ENCODE data around the gene TAAR8.

DNA sequence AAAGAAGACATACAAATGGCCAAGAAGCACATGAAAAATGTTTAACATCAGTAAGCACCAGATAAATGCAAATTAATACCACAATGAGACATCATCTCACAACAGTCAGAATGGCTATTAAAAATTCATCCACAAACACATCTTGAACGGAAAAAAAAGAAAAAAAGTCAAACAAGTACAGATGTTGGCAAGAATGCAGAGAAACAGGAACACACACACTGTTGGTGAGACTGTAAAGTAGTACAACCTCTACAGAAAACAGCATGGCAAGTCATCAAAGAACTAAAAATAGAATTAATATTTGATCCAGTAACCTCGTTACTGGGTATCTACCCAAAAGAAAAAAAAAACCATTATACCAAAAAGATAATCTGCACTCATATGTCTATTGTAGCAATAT is 46.0 kb upstream of the TAAR8 start:
- TF ChIP-seq GABPA (IDR thresholded peaks at IDR 0.05; ENCODE audit: low read depth), result no peak
- TF ChIP-seq CTCF (IDR thresholded peaks at IDR 0.05), result no peak
- no peak for TF ChIP-seq EZH2phosphoT487 (IDR thresholded peaks at IDR 0.05; ENCODE audit: borderline replicate concordance, low read depth)
- TF ChIP-seq YY1 (IDR thresholded peaks at IDR 0.05; ENCODE audit: low read depth), result no peak
- TF ChIP-seq EP300 (IDR thresholded peaks at IDR 0.05; ENCODE audit: borderline replicate concordance in 1 of 2, low read depth in 1 of 2, low read length in 1 of 2), result no peak
- TF ChIP-seq, protein P1, sequence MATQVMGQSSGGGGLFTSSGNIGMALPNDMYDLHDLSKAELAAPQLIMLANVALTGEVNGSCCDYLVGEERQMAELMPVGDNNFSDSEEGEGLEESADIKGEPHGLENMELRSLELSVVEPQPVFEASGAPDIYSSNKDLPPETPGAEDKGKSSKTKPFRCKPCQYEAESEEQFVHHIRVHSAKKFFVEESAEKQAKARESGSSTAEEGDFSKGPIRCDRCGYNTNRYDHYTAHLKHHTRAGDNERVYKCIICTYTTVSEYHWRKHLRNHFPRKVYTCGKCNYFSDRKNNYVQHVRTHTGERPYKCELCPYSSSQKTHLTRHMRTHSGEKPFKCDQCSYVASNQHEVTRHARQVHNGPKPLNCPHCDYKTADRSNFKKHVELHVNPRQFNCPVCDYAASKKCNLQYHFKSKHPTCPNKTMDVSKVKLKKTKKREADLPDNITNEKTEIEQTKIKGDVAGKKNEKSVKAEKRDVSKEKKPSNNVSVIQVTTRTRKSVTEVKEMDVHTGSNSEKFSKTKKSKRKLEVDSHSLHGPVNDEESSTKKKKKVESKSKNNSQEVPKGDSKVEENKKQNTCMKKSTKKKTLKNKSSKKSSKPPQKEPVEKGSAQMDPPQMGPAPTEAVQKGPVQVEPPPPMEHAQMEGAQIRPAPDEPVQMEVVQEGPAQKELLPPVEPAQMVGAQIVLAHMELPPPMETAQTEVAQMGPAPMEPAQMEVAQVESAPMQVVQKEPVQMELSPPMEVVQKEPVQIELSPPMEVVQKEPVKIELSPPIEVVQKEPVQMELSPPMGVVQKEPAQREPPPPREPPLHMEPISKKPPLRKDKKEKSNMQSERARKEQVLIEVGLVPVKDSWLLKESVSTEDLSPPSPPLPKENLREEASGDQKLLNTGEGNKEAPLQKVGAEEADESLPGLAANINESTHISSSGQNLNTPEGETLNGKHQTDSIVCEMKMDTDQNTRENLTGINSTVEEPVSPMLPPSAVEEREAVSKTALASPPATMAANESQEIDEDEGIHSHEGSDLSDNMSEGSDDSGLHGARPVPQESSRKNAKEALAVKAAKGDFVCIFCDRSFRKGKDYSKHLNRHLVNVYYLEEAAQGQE (IDR thresholded peaks at IDR 0.05; ENCODE audit: low read depth, low read length), result no peak
- no peak for TF ChIP-seq FOXM1 (IDR thresholded peaks at IDR 0.05; ENCODE audit: low read depth)
- TF ChIP-seq MEF2A (IDR thresholded peaks at IDR 0.05; ENCODE audit: borderline replicate concordance, low read depth), result no peak
- TF ChIP-seq MAX (IDR thresholded peaks at IDR 0.05; ENCODE audit: low read depth), result no peak
- TF ChIP-seq RFX5 (IDR thresholded peaks at IDR 0.05; ENCODE audit: low read length), result no peak
- no peak for TF ChIP-seq JUND (IDR thresholded peaks at IDR 0.05)
- TF ChIP-seq IRF3 (IDR thresholded peaks at IDR 0.05; ENCODE audit: low read depth, low read length), result no peak

Data from SK-N-SH (cell line).